Smooth muscle cell (in vitro differentiated cells): ENCODE results near the gene SLC17A7. TPM values are rescaled to one million over a fixed set of nuclear protein-coding genes. Genes with fewer than 3 reads are reported as not detected.

Experiments
- DNase-seq: peaks from one replicate; lab custom pipeline; 2025; ENCODE audit not compliant: unreplicated experiment; lab: John Stamatoyannopoulos, UW
- H2AFZ ChIP-seq: fragments of 200-600 bp; sonication (generic); 2 replicates; pipeline ENCODE4 v1.6.0; 2016; ENCODE audit warnings: antibody characterized with exemption, low read depth, mild to moderate bottlenecking
- H3F3A ChIP-seq: fragments of 200-600 bp; sonication (generic); 2 replicates; pipeline ENCODE4 v1.6.0; 2017; ENCODE audit warnings: antibody characterized with exemption, low read depth
- H3K27ac ChIP-seq: fragments of 200-600 bp; sonication (generic); 2 replicates; pipeline ENCODE4 v1.5.1; 2016; ENCODE audit warnings: low read depth, mild to moderate bottlenecking
- H3K27me3 ChIP-seq: fragments of 200-600 bp; sonication (generic); 2 replicates; pipeline ENCODE4 v1.6.1; 2016; ENCODE audit warnings: low read depth, mild to moderate bottlenecking
- H3K36me3 ChIP-seq: fragments of 200-600 bp; sonication (generic); 2 replicates; pipeline ENCODE4 v1.5.1; 2016; ENCODE audit warnings: low read depth
- H3K4me1 ChIP-seq: fragments of 200-600 bp; sonication (generic); 2 replicates; pipeline ENCODE4 v1.5.1; 2016; ENCODE audit warnings: low read depth
- H3K4me2 ChIP-seq: fragments of 200-600 bp; sonication (generic); 2 replicates; pipeline ENCODE4 v1.6.0; 2016; ENCODE audit warnings: mild to moderate bottlenecking
- H3K4me3 ChIP-seq: fragments of 200-600 bp; sonication (generic); 2 replicates; pipeline ENCODE4 v1.5.1; 2016; ENCODE audit warnings: mild to moderate bottlenecking
- H3K79me2 ChIP-seq: fragments of 200-600 bp; sonication (generic); 2 replicates; pipeline ENCODE4 v1.6.0; 2016; ENCODE audit warnings: low read depth, mild to moderate bottlenecking
- H3K9ac ChIP-seq: fragments of 200-600 bp; sonication (generic); 2 replicates; pipeline ENCODE4 v1.6.0; 2016; ENCODE audit warnings: low read depth
- H3K9me3 ChIP-seq: fragments of 200-600 bp; sonication (generic); replicated peaks from 2 replicates; pipeline ENCODE4 v1.5.1; 2016; ENCODE audit warnings: low read depth
- H4K20me1 ChIP-seq: fragments of 200-600 bp; sonication (generic); 2 replicates; pipeline ENCODE4 v1.6.0; 2016; ENCODE audit warnings: low read depth
- WGBS: methylation state at CpG from one replicate; pipeline ENCODE4 v1.1.7; 2016; ENCODE audit warnings: low lambda C conversion rate; 5-methylcytosine and 5-hydroxymethylcytosine counted together
- polyA plus RNA-seq: library from polyadenylated mRNA; unstranded; fragments of >200 nt; fragmentation: Nextera tagmentation; extraction: Ambion mirVana; gene quantifications from 2 replicates; pipeline ENCODE4 v1.2.1, GENCODE V29; 2016
- total RNA-seq: library from RNA; depleted of rRNA; stranded (reverse); fragments of >200 nt; gene quantifications from 2 replicates; pipeline ENCODE4 v1.2.3, GENCODE V29; 2014
- TF ChIP-seq, protein P1 (sequence below): fragments of 200-600 bp; sonication (generic); IDR thresholded peaks from 2 replicates; pipeline ENCODE4 v1.5.1; 2017; ENCODE audit warnings: borderline replicate concordance, mild to moderate bottlenecking, antibody characterized with exemption; ENCODE audit not compliant: insufficient read depth, poor library complexity, severe bottlenecking

SLC17A7 gene
- total and polyA plus RNA-seq, 2 experiments from 2014 or later = 0.04 TPM; not detected in 1

DNA sequence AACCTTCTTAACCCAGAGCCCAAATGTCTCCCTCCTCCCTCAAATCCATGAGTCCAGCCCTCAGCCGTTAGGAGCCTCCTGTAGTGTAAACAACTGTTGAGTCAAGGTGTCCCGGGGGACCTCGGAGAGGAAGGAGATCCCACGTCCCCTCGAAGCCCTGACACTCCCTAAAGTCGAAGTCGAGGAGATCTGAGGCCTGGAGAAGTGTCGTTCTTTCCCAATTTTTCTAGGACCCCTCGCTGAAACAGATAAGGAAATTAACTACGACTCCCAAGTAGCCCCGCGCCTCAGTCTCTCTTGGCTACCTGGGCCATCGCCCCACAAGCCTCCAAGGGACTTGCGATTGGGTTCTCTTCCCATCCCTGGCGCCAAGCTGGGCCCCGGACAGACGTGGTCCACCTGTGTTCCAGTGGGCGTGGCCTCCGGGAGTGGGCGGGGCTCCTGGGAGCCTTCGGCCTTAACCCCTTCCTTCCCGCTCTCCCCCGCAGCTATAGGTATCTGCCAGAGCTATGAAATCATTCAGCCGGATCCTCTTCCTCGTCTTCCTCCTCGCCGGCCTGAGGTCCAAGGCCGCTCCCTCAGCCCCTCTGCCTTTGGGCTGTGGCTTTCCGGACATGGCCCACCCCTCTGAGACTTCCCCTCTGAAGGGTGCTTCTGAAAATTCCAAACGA is 15.3 kb downstream of the SLC17A7 start:
- no peak overlapping the region for H2AFZ ChIP-seq
- WGBS = 10% methylated on average over 30 of the region's 30 CpGs
- peaks cover 19% of the 10 kb centered on the region for H3K4me1 ChIP-seq
- peaks cover 100% of the 10 kb centered on the region for H3K27me3 ChIP-seq
- no peak overlapping the region for H3K27ac ChIP-seq
- no peak overlapping the region for H3K4me3 ChIP-seq
- no peak for DNase-seq
- TF ChIP-seq, protein P1, sequence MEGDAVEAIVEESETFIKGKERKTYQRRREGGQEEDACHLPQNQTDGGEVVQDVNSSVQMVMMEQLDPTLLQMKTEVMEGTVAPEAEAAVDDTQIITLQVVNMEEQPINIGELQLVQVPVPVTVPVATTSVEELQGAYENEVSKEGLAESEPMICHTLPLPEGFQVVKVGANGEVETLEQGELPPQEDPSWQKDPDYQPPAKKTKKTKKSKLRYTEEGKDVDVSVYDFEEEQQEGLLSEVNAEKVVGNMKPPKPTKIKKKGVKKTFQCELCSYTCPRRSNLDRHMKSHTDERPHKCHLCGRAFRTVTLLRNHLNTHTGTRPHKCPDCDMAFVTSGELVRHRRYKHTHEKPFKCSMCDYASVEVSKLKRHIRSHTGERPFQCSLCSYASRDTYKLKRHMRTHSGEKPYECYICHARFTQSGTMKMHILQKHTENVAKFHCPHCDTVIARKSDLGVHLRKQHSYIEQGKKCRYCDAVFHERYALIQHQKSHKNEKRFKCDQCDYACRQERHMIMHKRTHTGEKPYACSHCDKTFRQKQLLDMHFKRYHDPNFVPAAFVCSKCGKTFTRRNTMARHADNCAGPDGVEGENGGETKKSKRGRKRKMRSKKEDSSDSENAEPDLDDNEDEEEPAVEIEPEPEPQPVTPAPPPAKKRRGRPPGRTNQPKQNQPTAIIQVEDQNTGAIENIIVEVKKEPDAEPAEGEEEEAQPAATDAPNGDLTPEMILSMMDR = no peak
- no peaks in the 10 kb centered on the region for H3K9me3 ChIP-seq
- no peaks in the 10 kb centered on the region for H4K20me1 ChIP-seq
- H3K4me2 ChIP-seq = no peak overlapping the region
- H3K36me3 ChIP-seq = no peaks in the 10 kb centered on the region
- no peak overlapping the region for H3K9ac ChIP-seq
- H3F3A ChIP-seq = no peaks in the 10 kb centered on the region
- no peaks in the 10 kb centered on the region for H3K79me2 ChIP-seq

DNA sequence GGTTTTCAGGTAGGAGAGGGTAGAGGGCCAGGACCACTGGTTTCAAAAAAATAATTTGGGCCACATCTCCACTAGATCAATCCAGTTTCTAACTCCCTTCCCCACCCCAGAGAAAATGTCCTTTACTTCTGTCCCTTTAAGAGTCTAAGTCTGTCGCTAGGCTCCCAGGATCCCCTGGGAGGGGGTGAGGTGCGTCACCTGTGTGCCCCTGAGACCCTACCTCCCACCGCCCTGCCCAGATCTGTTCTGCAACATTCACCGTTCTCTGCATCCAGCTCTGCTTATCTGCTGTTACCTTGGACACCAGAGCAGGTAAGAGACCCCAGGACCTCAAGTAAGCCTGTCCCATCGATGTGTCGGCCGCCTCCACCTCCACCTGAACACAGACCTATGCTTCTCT is 16.1 kb downstream of the SLC17A7 start, which contains the start of gene GFY:
TSS of gene GFY (plus strand) at position 211 of the 400 bp plus-strand sequence. CDS start 1,043 bp downstream, outside the sequence.
- Histone ChIP-seq H3K36me3 (no peaks in the 10 kb centered on the region), H3K27ac (no peak within 1 kb of the TSS), H3K9ac (no peak within 1 kb of the TSS), H4K20me1 (no peaks in the 10 kb centered on the region), H3K4me3 (no peak within 1 kb of the TSS), H3K4me1 (peaks cover 19% of the 10 kb centered on the region), H3K4me2 (no peak within 1 kb of the TSS), H3K9me3 (no peaks in the 10 kb centered on the region), H3F3A (peaks cover 3% of the 10 kb centered on the region), H2AFZ (no peak within 1 kb of the TSS), H3K27me3 (peaks cover 100% of the 10 kb centered on the region), H3K79me2 (no peaks in the 10 kb centered on the region)
- no peak for DNase-seq
- WGBS = 62% methylated on average over 7 of the region's 7 CpGs
- TF ChIP-seq, protein P1 = no peak

DNA sequence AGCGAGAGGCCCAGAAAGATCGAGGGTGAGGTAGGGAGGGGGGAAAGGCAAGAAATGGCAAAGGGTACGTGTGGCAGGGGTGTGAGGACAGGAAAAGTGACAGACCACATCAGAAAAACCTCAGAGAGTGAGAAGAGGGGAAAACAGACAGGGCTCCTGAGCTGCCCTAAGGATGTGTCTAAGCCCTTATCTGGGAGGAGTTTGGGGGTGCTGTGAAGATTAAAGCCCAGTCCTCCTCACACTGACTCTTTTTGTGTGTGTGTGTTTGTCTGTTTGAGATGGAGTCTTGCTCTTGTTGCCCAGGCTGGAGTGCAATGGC is 17.4 kb downstream of the SLC17A7 start:
- Histone ChIP-seq H3F3A (peaks cover 3% of the 10 kb centered on the region), H3K4me2 (no peak overlapping the region), H3K9me3 (no peaks in the 10 kb centered on the region), H3K27me3 (peaks cover 99% of the 10 kb centered on the region), H3K27ac (no peak overlapping the region), H3K79me2 (no peaks in the 10 kb centered on the region), H2AFZ (no peak overlapping the region), H3K4me3 (no peak overlapping the region), H3K36me3 (no peaks in the 10 kb centered on the region), H3K4me1 (peaks cover 19% of the 10 kb centered on the region), H3K9ac (no peak overlapping the region), H4K20me1 (no peaks in the 10 kb centered on the region)
- WGBS = 37% methylated on average over 3 of the region's 3 CpGs
- DNase-seq = no peak
- TF ChIP-seq, protein P1 = no peak
